Islet of Langerhans (tissue), 1 donor: Measurements from ENCODE around the gene AFAP1L2.
"Not testable (repeated sequence)": the region's sequence is repeated elsewhere in the genome, so short reads cannot be mapped to it uniquely, and the experiment has no call there.

Source experiments
- FAIRE-seq: peaks from one replicate; lab custom pipeline; 2011; peaks lifted over from hg19 to GRCh38; lab: Jason Lieb, UNC

AFAP1L2 gene

DNA sequence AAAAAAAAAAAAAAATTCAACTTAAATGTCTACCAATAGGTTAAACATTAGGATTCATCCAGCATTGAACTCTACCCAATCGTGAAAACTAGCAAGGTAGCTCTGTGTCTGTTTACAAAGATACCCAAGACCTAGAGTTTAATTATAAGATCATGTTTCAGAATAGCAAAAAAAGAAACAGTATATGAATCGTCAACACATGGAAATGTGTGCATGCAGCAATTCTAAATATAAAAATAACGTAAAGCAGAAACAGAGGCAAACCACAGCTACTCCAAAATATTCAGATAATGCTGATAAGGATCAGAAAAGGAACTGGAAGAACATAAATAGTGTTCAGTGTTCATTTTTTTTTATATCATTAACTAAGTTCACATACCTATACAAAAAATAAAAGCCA lies 68.7 kb downstream of the AFAP1L2 start:
- FAIRE-seq = no peak

DNA sequence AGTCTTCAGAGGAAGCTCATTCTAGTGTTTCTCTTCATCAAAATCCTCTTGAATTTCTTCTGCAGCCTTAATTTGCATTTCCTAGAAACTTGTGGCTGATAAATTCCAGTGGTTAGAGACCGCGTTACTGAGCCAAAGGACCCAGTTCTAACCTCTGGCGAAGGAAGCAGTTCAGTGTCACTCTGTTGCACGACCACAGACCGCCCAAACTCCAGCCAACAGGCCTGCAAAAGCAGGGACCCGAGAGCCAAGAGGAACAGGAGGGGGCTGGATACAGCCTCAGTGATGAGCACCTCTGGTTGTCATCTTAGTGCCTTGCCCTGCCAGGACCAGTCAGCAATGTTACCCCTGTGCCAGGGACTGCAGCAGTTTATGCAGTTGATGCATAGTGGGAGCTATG lies 70.0 kb downstream of the AFAP1L2 start:
- no peak for FAIRE-seq

DNA sequence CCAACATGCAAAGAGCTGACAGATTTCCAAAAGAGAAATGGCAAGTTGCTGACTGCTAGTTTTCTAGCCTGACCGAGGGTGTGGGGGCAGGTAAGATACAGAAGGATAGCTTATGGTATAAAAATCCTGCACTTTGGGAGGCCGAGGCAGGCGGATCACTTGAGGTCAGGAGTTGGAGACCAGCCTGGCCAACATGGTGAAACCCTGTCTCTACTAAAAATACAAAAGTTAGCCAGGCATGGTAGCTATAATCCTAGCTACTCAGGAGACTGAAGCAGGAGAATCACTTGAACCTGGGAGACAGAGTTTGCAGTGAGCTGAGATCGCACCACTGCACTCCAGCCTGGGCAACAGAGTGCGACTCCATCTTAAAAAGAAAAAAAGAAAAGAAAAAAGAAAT lies 70.9 kb downstream of the AFAP1L2 start:
- not testable (repeated sequence) for FAIRE-seq

DNA sequence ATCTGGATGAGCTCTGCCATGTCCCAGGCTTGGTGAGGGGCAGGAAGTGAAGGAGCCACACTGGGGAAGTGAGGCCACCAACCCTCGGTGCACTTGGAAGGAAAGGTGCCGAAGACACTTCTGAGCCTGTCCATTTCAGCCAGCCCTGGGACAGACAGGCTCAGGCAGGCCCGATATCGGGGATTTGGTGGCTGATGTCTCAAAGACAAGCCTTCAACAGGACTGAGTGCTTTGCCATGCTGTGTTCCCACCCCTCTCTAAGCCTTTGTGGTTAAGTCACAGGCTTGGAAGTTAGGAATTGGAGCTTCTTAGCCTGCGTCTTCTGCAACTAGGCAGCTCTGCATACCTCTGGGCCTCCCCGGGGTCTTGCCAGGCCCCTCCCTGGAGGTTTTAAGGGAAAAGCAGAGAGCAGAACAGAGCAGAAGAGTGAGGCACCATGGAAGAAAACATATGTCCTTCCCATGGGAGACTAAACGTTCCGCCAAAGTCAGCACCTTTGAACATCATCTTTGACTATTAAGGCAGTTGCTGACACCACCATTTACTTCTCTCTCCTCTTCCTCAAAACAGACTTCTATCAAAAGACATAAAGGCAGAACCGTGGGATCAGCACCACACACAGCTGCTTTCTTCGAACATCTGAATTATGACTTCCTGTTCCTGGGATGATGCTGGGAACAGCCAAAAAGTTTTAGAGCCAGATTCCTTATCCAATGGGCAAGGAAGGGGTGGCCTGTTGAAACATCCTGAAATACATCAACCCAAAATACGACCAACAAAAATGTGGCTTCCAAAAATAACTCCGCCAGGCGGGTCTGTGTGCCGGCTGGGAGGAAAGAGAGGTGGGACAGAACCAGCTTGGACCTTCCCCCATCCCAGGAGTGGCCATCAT lies 71.8 kb downstream of the AFAP1L2 start:
- no peak for FAIRE-seq

DNA sequence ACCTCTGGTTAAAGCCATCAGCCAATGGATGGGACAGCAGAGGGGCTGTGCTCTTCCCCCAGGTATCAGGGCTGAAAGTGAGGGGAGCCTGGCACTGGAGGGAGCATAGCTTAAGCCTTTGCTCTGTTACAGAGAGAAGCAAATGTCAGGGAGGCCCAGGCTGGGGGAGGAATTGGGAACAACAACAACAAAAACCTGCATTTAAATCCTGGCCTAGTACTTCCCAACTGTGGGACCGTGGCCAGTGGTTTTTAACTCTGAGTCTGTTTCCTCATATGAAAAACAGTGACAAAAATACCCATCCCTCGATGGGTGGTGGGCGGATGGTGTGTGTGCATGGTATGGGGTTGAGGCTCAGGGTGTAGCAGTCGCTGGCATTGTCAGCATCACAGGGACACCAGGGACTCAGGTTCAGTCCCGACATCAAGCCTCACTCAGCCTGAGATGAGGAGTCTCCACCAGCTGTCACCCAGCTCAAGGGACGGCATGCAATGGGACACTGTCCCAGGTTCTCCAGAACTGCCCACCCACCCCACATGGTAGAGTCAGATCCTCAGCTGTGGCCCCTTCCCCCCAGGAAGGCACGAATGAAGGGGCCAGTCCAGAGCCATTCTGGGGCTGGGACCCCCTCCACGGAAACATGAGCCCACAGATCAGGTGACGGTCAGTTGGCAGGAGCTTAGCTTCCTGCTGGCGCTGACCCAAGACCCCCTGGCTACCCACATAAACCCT lies 74.5 kb downstream of the AFAP1L2 start:
- FAIRE-seq = no peak

DNA sequence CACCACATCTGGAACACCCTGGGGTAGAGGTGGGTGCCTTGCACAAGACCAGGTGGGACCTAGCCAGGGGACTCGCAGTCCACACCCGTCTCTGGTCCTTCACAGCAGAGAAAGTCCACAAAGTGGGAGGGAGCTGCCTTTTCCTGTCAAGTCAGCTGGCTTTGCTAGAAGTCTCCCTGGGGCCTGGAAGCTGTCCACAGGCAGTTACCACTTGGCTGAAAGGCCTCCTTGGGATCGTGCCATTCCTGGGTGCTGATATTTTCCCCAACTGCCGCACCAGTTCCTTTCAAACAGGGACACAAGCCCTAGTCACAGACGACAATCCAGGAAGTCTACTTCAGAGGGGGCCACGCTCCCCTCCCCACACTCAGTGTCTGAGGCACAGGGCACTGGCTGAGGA lies 75.4 kb downstream of the AFAP1L2 start:
- no peak for FAIRE-seq

DNA sequence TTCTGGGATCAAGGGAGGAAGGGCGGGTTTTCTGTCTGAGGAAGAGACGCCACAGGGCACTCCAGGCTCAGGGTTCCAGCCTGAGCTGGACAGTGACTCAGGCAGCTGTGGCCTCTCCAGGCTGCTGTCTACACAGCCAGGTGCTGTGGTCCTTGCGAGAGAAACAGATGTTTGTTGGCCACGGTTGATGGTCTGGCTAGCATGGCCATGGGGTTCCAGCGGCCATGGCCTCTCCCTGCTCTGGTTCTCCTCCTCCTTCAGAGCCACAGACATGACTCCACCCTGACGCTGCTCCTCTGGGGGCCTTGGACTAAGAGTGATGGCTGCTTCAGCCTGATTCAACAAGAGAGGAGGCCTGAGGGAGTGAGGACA lies 75.9 kb downstream of the AFAP1L2 start:
- FAIRE-seq = no peak

DNA sequence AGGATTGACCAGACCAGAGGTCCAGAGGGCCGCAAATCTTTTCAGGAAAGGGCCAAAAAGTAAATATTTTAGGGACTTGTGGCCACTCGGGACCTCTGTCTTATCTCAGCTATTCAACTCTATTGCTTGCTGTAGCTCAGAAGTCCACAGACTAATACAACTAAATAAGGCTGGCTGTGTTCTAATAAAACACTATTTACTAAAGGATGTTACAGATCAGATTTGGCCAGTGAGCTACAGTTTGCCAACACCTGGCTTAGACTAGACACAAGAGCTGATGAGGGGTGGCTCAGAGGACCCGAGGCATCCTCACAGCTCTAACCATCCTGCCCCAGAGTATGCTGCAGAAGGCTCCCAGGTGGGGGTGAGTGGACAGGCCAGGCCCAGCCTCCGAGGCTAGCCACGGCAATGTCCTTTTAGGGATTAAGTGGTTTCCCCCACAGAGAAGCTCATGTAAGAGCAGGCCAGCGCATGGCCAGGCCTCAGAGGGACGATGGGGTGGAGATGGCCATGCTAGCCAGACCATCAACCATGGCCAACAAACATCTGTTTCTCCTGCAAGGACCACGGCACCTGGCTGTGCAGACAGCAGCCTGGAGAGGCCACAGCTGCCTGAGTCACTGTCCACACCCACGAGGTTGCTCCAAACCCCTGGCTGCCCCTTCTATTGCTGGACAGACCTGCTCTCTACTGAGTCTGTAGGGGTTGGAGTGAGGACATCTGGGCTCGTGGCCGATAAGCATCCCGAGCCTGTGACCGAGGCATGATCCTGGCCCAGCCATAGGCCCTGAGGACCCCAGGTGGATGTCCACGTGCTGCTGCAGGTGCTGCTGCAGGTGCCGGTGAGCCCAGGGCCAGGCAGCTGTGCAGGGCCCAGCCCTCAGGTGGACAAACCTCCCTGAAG lies 76.5 kb downstream of the AFAP1L2 start:
- no peak for FAIRE-seq

DNA sequence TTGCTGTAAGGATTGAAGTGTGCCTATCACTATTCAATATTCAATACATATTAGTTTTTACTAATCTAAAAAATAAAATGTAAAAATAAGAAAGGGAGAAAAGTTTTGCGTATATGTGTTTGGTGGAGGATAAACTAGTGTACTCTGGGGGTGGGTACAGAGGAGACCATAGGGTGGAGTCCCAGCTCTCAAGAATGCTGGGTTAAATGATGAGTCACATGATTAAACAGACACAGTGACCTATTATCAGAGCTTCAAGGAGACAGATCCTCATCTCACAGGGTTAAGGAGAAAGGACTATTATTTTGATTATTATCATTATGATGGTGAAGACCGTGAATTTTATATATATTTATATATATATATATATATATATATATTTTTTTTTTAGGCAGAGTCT lies 77.5 kb downstream of the AFAP1L2 start:
- FAIRE-seq = no peak

DNA sequence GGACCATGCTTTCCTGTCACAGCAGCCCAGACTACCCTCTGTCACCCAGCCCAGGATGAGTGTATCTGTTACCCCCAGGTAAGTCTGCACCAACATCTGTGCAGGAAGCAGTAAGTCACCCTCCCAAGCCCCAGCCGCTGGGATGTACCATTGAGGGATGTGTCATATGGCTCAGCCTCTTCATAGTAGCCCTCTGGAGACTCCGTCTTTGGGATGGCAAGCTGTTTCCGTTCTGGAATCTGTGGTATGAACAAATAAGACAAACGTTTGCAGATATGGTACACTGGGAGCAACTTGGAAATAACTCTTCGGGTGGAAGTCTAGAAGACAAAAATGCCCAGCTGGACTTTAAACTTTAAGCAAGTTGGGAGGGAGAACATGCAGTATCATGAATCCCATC lies 81.3 kb downstream of the AFAP1L2 start:
- no peak for FAIRE-seq

DNA sequence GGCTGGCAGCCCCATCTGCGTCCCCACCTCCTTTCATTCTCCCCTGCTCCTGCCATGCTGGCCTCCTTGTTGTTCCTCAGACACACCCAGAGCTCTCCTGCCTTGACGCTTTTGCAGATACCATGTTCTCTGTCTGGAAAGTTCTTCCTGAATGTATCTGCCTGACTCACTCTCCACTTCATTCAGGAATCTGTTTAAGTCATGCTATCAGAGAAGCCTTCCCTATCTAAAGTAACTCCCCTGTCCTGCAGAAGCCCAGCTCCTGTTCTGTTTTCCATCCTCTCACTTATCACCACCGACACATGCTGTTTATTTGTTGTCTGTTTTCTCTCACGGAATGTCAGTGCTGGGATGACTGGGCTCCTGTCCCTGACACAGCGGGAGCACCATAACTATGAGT lies 82.0 kb downstream of the AFAP1L2 start:
- FAIRE-seq = no peak

DNA sequence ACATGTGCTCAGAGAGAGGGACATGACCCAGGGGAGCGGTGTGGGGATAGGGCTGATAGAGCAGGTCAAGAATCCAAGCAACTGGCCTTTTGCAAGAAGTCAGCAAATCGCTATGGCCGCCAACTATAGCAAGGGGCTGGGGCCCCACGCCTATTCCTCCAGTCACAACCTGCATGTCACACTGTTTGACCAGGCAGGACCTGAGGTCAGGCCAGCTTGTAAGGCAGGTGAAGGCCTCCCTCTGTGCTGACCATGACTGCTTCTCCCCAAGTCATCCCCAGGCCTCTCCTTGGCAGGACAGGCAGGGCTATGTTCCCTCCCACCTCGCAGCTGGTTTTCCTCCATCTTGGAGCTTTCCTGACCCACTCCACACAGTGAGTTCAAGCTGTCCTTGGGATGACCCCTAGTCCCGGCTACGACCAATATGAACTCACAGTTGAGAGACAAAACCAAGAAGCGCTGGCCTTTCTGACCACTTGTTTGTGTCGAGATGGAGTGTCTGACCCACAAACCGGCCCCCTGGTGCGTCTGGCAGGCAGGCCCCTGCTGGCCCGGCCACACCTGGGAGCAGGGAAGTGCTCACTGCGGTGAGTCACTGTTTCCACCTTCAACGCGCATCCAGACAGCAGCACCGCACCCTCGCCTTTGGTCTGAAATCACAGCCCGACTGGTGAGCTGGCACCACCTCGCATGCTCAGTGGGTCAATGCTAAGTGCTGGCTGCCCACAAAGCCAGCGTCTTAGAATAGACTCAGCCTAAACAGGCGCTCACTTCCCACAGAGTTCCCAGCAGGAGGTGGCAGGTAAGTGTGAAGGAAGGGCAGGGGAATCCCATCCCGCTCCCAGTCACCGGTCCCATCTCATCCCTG lies 83.8 kb downstream of the AFAP1L2 start:
- no peak for FAIRE-seq

DNA sequence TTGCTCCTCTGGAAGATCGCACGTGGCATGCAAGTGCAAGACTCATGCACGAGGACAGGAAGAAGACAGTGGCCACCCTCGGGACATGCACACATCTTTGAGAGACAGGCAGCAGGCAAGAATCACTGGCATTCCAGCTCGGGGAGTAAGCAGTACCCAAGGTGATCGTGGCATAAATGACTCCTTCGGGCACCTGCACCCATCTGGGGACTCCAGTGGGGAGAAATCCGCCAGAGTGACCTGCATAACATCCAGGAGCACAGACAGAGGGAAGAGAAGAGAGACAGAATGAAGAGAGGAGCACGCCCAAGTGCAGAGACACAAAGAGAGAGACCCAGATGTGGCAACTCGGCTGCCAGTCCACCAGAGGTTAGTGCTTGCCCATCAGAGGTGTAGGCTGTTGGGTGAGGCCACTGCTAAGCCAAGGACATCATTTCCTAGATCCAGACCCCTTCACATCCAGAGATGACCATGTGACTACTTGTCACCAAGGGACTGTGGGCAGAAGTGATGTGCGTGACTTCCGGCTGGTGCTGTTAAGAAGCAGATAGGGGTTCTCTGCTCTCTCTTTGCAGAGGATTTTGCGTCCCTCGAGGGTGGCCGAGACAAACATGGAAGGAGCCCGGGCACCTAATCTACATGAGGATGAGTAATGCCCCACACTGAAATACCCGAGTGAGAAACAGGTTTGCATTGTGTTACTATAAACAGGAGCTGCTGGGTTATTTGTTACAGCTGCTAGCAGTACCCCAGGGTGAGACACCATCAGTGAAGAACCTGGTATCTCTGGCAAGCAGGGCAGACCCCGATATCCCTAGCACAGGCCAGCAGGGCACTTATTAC lies 84.7 kb downstream of the AFAP1L2 start:
- no peak for FAIRE-seq

DNA sequence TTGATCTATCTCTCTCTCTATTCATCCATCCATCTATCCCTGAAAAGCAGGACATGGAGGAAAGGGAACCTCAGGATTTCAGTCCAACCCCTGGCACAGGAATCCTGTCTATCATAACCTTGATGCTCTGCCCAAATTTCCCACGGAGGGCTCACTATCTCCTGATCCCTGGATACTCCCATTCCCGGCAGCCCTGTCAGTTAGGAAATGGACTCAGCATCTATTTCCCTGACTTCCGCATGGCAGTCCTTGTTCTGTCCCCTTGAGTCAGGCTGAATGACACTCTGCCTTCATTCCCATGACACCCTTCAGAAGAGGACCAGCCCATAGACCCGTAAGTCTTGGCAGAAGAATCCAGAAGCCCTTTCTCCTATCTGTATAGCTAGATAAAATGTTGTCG lies 87.6 kb downstream of the AFAP1L2 start:
- FAIRE-seq = no peak

DNA sequence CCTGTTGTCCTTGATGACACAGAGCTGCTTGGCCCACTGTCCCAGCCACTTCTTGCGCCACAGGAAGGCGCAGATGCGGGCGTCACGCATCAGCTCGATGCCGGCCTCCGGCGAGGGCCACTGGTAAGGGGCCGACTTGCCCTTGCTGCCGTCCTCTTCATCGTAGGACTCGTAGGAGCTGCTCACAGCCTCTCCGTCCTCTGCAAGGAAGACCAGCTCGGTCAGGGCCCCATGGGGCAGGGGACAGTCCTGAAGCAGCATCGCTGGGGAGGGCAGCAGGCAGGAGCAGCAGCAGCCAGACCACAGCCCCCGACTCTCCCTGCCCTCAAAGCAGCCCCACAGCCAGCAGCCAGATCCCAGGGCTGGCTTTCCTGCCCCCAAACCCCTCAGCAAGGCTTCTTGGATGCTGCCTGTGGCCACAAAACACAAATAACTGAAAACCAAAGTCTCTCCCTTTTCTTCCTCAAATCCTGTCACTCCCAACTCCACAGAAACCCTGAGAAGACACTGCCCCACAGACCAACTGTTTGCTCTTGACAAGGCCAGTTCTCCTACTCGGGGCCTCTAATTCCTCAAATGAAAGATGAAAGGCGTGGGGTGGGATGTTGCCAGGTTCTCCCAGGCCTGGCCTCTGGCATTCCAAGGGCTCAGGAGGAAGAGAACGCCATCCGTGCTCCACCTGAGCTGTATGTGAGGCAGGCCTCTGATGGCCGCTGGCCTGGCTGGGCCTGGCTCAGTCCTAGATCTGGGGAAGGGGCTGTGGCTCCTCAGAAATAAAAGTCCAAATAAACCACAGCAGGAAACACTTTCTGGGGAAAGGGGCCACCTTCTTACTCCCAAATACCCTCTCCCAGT lies 88.5 kb downstream of the AFAP1L2 start:
- no peak for FAIRE-seq

DNA sequence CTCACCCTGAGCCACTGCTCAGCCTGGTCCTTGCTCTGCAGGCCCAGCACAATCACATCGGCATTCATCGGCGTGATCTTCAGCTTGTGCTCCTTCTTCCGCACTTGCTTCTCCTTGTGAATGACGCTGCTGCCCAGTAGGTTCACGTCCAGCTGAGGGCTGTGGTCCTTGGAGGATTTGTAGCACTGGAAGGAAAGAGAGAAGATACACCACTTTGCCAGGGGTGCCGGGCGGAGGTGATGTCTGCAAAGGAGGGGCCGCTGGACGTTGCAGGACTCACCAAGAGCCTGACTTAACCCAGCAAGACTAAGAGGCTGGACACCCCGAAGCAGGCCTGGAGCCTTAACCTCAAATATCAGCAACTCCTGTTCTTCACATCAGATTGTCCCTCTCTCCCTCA lies 90.4 kb downstream of the AFAP1L2 start:
- FAIRE-seq = no peak

DNA sequence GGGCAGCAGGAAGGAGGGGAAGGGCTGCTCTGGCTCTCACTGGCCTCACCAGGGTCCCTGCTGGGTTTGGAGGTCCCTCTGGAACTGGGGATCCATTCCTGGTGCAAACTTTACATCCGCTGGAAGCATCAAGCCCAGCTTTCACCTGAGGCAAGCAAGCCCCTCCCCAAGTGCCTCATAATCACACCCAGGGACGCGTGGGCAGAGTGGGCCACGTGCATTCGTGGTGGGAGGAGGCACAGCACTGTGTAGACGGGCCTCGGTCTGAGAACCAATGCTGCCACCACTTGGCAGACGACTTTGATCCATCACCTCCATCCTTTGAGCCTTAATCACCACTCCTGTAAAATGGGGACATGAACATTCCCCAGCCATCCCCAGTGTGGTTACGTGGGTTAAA lies 91.2 kb downstream of the AFAP1L2 start:
- FAIRE-seq = no peak

DNA sequence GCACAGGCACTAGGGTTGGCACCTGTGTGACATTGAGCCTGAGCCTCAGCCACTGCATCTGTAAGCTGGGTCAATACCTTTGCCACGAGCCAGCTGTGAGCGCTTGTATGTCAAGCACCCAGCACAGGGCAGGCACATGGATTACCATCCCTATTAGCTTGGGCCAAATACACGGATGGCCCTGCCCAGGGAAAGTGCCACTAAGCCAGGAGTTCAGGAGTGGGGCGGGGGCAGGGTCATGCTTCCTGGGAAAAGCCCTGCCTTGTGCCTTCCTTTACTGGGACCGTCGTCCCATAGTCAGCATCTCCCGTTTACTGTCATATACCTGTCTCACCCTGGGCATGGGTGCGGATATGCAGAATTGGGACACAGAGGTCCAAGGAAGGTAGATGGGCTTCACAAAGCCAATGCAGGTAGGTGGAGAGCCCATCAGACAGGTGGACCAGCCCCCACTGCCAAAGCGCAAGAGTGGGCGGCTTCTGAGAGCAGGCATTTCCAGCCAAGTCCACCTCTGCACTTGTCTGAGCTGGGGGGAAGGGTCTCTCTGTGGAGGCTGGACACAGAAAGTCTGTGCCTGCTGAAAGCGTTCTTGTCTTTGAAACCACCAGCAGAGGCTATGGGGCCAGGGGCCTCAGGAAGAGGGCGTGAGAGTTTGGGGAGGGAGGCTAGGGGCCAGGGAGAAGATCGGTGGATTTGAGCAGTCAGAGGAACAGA lies 92.6 kb downstream of the AFAP1L2 start:
- FAIRE-seq = no peak

DNA sequence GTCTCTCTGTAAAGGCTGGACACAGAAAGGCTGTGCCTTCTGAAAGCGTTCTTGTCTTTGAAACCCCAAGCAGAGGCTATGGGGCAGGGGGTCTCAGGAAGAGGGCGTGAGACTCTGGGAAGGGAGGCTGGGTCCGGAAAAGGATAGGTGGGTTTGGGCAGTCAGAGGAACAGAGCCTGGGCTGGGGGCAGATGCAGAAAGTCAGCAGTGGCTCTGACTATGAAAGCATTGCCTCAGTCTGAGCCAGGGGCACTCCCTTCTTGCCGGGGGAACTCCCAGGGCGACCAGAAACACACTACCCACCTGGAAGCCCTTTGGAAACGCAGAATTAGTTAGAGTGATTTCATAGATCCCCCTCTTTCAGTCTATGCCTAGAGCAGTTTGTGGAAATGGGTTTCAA lies 93.3 kb downstream of the AFAP1L2 start:
- FAIRE-seq = no peak
